GM21576 (cell line): ENCODE measurements around the gene KCNQ4.

ENCODE experiments used
- ATAC-seq: cut with Tn5 transposase; IDR thresholded peaks from one replicate; pipeline ENCODE4 v1.9.1; 2021; ENCODE audit warnings: mild to moderate bottlenecking, moderate library complexity; ENCODE audit not compliant: unreplicated experiment

Gene KCNQ4

GRCh38 chr1:40754201-40754600, 29.4 kb upstream of the KCNQ4 start:
- ATAC-seq = no peak

GRCh38 chr1:40755067-40755466, 28.5 kb upstream of the KCNQ4 start:
- ATAC-seq = no peak

- no peak for ATAC-seq
Observed at GRCh38 chr1:40756523-40756922, 27.1 kb upstream of the KCNQ4 start.

DNA sequence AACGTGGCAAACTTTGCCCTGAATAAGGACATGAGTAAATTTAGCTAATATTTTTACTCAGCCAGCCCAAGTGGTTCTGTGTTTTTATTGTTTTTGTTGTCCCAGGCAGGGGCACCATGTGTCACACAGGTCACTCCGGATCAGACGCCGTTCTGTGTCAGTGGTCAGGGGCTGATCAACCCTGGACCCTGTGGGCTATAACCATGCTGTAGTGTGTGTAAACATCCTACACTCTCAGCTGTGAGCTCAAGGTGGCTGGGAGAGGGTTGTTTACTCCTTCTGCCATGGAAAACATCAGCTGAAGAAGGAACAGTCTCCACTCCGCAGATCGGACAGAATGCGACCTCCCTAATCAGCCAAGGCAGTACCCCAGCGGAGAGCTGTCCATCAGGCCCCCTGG, 26.5 kb upstream of the KCNQ4 start:
- no peak for ATAC-seq

- no peak for ATAC-seq
Observed at GRCh38 chr1:40758004-40758403, 25.6 kb upstream of the KCNQ4 start.

GRCh38 chr1:40758578-40759343, 24.8 kb upstream of the KCNQ4 start:
- no peak for ATAC-seq

- ATAC-seq = no peak
Observed at GRCh38 chr1:40760984-40761383, 22.6 kb upstream of the KCNQ4 start.

- no peak for ATAC-seq
Observed at GRCh38 chr1:40762144-40762923, 21.3 kb upstream of the KCNQ4 start.

GRCh38 chr1:40763742-40764532, 19.6 kb upstream of the KCNQ4 start:
- ATAC-seq = peak; percentile 44

- no peak for ATAC-seq
Observed at GRCh38 chr1:40764981-40765380, 18.6 kb upstream of the KCNQ4 start.

- ATAC-seq = no peak
Observed at GRCh38 chr1:40766017-40766416, 17.6 kb upstream of the KCNQ4 start.

GRCh38 chr1:40766560-40766959, 17.0 kb upstream of the KCNQ4 start:
- no peak for ATAC-seq

- no peak for ATAC-seq
Observed at GRCh38 chr1:40768146-40768990, 15.2 kb upstream of the KCNQ4 start.

DNA sequence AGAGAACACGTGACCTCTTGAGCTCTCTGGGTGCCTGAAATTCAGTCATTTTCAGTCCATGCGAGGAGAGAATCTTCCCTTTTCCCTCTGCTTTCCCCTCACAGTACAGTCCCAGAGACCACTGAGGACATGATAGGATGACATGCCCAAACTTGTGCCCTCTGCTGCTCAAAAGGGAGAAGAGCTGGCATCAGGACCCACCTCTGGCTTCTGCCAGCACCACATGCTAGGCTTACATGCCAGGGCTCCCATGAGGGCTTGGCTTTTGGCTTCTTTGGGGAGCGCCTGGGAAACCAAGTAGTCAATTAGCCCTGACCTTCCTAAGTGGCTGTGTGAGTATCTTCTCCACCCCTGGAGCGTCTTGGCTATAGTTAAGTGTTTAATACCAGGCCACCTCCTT, 13.8 kb upstream of the KCNQ4 start:
- no peak for ATAC-seq

- ATAC-seq = no peak
Observed at GRCh38 chr1:40770296-40771070, 13.1 kb upstream of the KCNQ4 start.

DNA sequence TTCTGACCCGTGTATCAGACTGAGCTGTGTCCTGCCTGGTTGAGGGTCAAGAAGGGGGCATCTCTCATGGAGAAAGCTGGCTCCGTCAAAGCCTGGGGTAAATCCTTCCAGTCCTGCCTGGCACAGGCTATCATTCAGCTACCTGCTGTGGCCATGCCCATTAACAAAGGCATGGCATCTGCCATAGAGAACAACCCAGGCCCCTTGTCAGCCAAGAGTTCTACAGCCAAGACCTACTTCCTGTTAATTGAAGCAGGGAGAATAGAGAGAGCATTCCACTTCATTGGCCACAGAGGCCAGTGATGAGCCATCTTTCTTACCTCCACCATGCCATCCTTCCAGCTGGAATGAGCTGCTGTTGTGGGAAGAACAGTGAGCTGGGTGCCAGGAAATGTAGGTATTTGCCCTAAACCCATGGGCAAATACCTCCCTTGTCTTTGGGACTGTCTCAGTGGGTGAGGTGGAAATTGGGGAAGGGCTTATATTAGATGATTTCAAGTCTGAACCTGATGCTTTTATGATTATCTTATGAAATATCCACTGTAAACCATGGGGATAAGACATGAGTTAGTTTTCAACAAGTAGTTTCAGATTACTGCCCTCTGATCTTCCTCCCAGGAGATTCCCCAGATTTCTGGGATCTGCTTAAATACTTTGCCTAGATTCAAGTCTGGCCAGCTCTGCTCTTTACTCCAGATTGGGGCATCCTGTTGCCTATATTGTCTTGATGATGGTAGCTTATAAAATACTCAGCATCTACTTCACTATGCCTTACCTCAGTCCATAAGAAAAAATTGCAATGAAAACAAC, 11.2 kb upstream of the KCNQ4 start:
- ATAC-seq = no peak

DNA sequence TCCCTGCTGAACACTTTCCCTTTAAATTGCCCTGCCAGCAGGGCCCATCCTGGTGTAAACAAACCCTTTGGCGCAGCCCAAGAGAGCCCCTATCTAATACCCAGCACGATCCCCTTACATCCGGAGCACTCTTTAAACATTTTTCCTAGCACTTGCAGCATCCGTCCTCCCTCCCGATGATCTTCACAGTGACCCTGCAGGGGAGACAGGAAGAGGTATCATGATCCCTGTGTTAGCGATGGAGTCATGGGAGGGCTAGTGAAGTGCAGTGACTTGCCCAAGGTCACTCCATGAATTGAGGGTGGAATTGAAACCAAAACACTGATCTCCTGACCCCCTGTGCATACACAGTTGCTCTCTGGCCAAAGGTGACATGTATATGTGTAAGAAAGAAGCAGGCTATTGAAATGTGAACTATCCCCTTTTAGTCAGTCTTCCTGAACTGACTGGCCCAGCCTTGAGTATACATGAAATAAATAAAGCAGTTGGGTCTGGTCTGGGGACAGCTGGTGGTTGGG, 9.8 kb upstream of the KCNQ4 start:
- no peak for ATAC-seq

DNA sequence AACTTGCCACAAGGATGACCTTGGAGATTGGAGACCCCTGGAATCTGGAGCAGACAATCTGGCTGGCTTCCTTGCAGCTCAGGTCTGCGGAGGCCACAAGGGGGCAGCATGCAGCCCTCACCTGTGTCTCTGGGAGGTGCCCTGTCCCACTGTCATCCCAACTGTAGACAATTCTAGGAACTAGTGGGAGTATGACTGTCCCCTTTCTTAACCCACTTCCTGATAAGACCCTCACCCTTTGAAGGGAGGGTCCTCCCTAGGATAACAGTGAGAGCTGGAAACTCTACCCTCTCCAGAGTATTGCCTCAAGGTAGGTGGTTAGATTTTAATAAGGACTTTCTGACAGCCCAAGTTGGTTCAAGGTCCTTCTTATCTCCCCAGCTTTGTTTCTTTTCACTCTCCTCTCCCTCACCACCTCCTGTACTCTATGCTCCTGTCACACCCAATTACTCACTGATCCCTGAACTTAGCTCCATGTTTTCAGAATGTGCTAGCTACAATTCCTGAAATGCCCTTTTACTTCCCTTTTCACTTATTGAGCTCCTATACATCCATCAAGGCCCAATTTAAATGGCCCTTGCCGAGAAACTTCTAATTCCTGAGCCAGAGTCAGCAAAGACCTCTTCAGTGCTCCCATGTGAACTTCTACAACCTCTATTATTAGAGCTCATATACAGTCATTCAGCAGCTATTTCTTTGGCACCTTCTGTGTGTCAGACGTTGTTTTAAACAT, 9.2 kb upstream of the KCNQ4 start:
- ATAC-seq = no peak
